Measurements from ENCODE around the gene VPS16. TPM values are rescaled to one million over a fixed set of nuclear protein-coding genes. Genes with fewer than 3 reads are reported as not detected.
A peak's percentile ranks its signal among the peaks of the same experiment; 100 is the strongest.

Gene VPS16
- total and polyA plus RNA-seq, 2 of the 4 experiments (the other 2 are of a cell fraction) = 38.7 to 48.0 TPM

DNA sequence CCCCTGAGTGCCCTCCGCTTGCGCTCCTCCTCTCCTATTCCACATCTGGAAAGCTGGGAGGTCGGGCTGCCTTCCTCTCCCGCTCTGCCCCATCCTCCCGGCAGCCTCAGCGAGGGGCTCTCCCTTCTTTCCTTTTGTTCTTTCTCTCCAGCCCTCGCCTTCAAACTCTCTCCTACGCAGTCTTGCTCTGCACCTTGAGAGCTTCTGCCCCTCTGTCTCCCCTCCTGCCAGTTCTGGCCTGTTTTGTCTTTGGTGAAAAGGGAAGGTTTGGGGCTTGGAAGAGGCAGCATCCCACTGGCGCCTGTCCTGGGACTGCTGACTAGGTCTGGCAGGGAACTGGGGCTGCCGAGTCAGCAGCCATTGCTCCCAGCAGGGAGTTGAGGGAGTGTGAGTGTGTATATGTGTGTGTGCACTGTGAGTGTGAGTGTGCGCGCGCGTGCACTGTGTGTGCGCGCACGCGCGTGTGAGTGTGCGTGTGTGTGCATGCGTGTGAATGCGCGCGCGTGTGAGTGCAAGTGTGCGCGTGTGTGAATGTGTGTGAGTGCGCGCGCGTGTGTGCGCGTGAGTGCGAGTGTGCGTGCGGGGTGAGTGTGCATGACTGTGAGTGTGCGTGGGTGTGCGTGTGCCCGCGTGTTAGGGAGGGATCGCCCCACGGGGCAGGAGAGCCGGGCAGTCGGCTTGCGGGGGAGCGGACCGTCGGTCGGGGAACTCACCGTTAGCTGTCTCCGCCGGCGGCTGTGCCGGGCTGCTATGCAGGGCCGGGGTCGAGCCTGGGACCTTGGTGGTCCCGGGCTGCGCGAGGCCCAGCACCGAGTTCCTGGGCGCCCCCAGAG is 40.6 kb upstream of the VPS16 start:
- Histone ChIP-seq H3K18ac (ENCODE audit: low read depth, low read length) (no peak overlapping the region; the same call in 1 of the 2 replicates), H3K4me2 (ENCODE audit: low read depth, low read length) (peak overlapping the region; percentile 58), H4K20me1 (ENCODE audit: insufficient read depth, low read length) (no peaks in the 10 kb centered on the region), H3K27ac (ENCODE audit: insufficient read depth, low read length) (peak overlapping the region; percentile 32; the same call in 1 of the 2 replicates), H4K8ac (ENCODE audit: low read depth in 2 of 2, low read length in 2 of 2) (peak overlapping the region; percentile 5 to 62; a peak in 2 of 4 replicates), H3K9me1 (ENCODE audit: insufficient read depth, low read length) (no peaks in the 10 kb centered on the region), H2AK9ac (replicated peaks; ENCODE audit: low read depth, low read length, poor library complexity) (no peak overlapping the region), H2AFZ (replicated peaks; ENCODE audit: low read length, poor library complexity) (peak overlapping the region; percentile 84), H2AK5ac (ENCODE audit: low read depth, low read length) (no peak overlapping the region), H3K23ac (ENCODE audit: low read depth, low read length) (no peak overlapping the region), H3K4me3 (ENCODE audit: insufficient read depth, low read depth, low read length) (peak overlapping the region; percentile 25), H2BK15ac (ENCODE audit: low read depth, low read length) (no peak overlapping the region), H3K4me1 (ENCODE audit: control insufficient read depth, insufficient read depth, low read length) (peaks cover under 1% of the 10 kb centered on the region; the same call in 1 of the 2 replicates), H3K27me3 (ENCODE audit: control insufficient read depth, insufficient read depth, low read length) (peaks cover 53% of the 10 kb centered on the region), H2BK20ac (ENCODE audit: low read depth, low read length) (no peak overlapping the region), H4K91ac (ENCODE audit: insufficient read depth, low read depth, low read length) (no peak overlapping the region; the same call in 1 of the 2 replicates), H3K9me3 (ENCODE audit: control insufficient read depth, insufficient read depth, low read length) (0 out of 2 replicates have a peak, but pooled peaks cover 9% of the 10 kb centered on the region), H3K4ac (ENCODE audit: low read depth, low read length) (0 out of 2 replicates have a peak overlapping the region, but pooled peaks have one; percentile 45), H2BK5ac (ENCODE audit: low read depth, low read length, poor library complexity, severe bottlenecking) (no peak overlapping the region), H2BK120ac (ENCODE audit: low read depth, low read length) (peak overlapping the region; percentile 44; the same call in 1 of the 2 replicates), H3K36me3 (ENCODE audit: control insufficient read depth, insufficient read depth, low read length) (no peaks in the 10 kb centered on the region; the same call in 1 of the 2 replicates), H3K9ac (ENCODE audit: low read depth, low read length) (peak overlapping the region; percentile 50; the same call in 1 of the 2 replicates), H3K14ac (replicated peaks; ENCODE audit: low read depth, low read length) (0 out of 2 replicates have a peak overlapping the region, but pooled peaks have one; percentile 11), H3K56ac (ENCODE audit: extremely low read depth, insufficient read depth, low read length) (no peak overlapping the region), H4K5ac (ENCODE audit: low read depth, low read length) (peak overlapping the region; percentile 32; the same call in 1 of the 2 replicates), H3K79me1 (ENCODE audit: low read depth in 1 of 2, low read length in 2 of 2) (no peaks in the 10 kb centered on the region)
- POLR2A ChIA-PET (ENCODE audit: unreplicated experiment) = no interaction called here
- in situ Hi-C loops (cut with MboI; ENCODE audit: low sequenced_read_pairs) (loop anchor here (25.0 kb wide), 1 partner anchor 688 kb away; the partner anchor contains the start of gene STK35), dilution Hi-C loops (cut with HindIII; ENCODE audit: low sequenced_read_pairs, unreplicated experiment) (no loop called here), intact Hi-C loops (cut with micrococcal nuclease) (loop anchor here (2.0 kb wide), 1 partner anchor 41 kb away; the partner anchor contains the start of genes PCED1A and VPS16)
- no TSS peak for BruUV-seq (replicated peaks)
- ATAC-seq (ENCODE audit: low read depth) (peak; percentile 71), DNase-seq (peak; percentile 7)
- 4% methylated on average over 13 of the region's 61 CpGs; no CpG with 5 or more reads in 1 of the 2 experiments for WGBS, 2 experiments (ENCODE audit: extremely low coverage in 2 of 2, insufficient read length in 1 of 2)
- TF ChIP-seq RCOR1 (IDR thresholded peaks at IDR 0.05; ENCODE audit: insufficient replicate concordance, low read length) (no peak), MAFK (IDR thresholded peaks at IDR 0.05; ENCODE audit: low read depth, low read length) (peak; percentile 37; the same call in 1 of the 2 replicates), RFX5 (IDR thresholded peaks at IDR 0.05; ENCODE audit: low read depth, low read length) (no peak), FOS (IDR thresholded peaks at IDR 0.05; ENCODE audit: low read depth, low read length) (no peak)
- CTCF ChIA-PET = interaction anchor here (1.0 to 1.2 kb wide), 2 partner anchors 29 to 44 kb away, joined by 3 to 5 read pairs; no protein-coding TSS in a partner anchor
